Measurements from ENCODE around the gene SLA2. TPM values are rescaled to one million over a fixed set of nuclear protein-coding genes. Genes with fewer than 3 reads are reported as not detected.
"Not testable (repeated sequence)": the region's sequence is repeated elsewhere in the genome, so short reads cannot be mapped to it uniquely, and the experiment has no call there.

SLA2 gene
- total RNA-seq, 1 donor from 2014 or later, result not detected

DNA sequence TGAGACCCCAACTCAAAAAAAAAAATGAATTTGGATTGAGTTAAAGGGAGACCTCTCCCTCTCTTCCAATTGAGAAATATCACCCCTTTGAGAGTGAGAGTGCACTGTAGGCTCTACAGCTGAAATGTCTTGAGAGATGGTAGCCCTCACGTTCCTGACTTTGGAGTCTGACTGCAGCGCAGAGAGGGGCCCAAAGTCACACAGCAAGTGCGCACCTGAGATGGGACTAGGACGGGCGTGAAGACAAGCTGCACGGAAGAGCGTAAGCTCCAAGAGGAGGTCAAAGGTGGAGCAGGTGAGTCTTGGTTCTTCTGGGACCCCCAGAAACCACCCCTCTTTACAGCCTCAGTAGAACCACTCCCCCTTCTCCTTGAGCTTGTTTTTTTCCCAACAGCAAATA, 643 bp downstream of the SLA2 start:
- H3K4me3 ChIP-seq (ENCODE audit: low read depth, low read length), result no peak overlapping the region
- TF ChIP-seq, protein P1, sequence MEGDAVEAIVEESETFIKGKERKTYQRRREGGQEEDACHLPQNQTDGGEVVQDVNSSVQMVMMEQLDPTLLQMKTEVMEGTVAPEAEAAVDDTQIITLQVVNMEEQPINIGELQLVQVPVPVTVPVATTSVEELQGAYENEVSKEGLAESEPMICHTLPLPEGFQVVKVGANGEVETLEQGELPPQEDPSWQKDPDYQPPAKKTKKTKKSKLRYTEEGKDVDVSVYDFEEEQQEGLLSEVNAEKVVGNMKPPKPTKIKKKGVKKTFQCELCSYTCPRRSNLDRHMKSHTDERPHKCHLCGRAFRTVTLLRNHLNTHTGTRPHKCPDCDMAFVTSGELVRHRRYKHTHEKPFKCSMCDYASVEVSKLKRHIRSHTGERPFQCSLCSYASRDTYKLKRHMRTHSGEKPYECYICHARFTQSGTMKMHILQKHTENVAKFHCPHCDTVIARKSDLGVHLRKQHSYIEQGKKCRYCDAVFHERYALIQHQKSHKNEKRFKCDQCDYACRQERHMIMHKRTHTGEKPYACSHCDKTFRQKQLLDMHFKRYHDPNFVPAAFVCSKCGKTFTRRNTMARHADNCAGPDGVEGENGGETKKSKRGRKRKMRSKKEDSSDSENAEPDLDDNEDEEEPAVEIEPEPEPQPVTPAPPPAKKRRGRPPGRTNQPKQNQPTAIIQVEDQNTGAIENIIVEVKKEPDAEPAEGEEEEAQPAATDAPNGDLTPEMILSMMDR (conservative IDR thresholded peaks at IDR 0.05; ENCODE audit: low read depth, low read length), result no peak
- DNase-seq (ENCODE audit: low read depth), result no peak

DNA sequence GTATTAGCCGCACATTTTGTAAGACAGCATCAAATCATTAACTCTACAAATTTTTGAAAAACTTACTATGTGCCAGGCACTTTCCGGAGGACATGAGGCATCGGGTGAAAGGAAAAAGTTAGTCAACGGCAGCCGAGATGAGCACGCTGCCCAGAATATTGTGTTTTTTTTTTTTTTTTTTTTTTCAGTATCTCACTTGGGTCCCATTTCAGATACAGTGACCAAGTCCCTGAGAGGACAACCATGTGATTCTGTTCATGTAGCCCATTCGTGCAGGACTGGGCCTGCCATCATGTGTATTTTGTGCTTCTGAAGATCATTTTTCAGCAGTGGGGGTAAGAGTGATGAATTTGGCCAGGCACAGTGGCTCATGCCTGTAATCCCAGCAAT, 1.3 kb downstream of the SLA2 start:
- TF ChIP-seq, protein P1 (conservative IDR thresholded peaks at IDR 0.05; ENCODE audit: low read depth, low read length), result no peak
- no peak for DNase-seq (ENCODE audit: low read depth)
- H3K4me3 ChIP-seq (ENCODE audit: low read depth, low read length), result no peak overlapping the region

DNA sequence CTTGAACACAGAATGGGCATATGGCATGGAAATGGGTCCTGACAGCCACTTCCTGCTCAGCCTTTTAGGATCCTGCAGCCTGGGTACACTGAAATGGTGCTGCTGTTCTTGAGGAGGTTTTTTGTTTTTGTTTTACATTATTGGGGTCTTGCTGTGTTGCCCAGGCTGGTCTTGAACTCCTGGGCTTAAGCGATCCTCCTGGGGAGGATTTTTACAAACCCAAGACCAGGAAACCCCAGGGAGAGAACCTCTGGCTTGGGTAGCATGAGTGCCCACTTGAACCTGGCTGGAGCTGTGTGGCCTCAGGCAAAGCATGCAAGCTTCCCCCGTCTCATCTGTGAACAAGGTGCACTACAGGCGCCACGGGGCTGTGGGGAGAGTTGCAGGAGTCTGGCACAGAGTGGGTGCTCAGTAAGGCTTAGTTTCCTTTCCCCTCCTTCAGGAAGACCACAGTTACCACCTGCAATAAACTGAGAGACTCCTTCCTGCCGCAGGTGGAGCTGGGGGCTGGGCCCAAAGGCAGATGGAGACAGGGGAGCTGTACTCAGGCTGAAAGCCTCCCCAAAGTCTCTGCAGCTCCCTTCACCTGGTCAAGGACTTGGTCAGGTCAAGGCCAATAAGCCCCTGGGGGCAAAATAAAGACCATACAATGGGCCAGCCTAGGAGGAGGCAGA, 1.8 kb downstream of the SLA2 start:
- TF ChIP-seq, protein P1 (conservative IDR thresholded peaks at IDR 0.05; ENCODE audit: low read depth, low read length), result no peak
- no peak overlapping the region for H3K4me3 ChIP-seq (ENCODE audit: low read depth, low read length)
- no peak for DNase-seq (ENCODE audit: low read depth)

DNA sequence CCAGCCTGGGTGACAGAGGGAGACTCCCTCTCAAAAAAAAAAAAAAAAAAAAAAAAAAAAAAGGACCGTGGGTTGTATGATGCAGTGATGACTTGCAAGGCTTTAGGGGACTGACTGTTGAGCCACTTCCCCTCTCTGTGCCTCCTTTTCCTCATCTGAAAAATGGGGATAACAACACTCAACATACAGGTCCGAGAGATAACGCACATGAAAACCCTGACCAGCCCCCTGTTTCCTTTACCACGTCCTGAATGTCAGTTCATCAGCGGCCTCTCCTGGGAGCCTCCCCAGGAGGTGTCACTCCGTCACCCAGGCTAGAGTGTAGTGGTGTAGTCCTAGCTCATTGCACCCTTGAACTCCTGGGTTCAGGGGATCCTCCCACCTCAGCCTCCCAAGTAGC, 3.9 kb downstream of the SLA2 start:
- no peak overlapping the region for H3K4me3 ChIP-seq (ENCODE audit: low read depth, low read length)
- TF ChIP-seq, protein P1 (conservative IDR thresholded peaks at IDR 0.05; ENCODE audit: low read depth, low read length), result no peak
- DNase-seq (ENCODE audit: low read depth), result no peak

DNA sequence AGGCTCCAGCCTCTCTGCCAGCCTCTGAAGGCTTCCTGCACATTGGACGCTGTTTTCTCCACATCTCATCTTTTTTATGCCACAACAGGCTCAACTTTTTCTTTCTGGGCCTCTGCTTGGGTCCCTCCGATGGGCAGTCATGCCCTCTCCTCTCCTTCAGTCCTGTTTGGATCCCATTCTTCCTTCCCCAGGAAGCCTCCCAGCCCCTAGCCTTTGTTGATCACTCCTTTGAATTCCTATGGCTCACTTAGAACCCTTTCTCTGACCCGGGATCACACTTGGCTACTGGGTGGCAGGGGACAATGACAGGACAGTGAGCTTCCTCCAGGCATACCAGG, 4.5 kb downstream of the SLA2 start:
- H3K4me3 ChIP-seq (ENCODE audit: low read depth, low read length), result no peak overlapping the region
- DNase-seq (ENCODE audit: low read depth), result no peak
- TF ChIP-seq, protein P1 (conservative IDR thresholded peaks at IDR 0.05; ENCODE audit: low read depth, low read length), result no peak

DNA sequence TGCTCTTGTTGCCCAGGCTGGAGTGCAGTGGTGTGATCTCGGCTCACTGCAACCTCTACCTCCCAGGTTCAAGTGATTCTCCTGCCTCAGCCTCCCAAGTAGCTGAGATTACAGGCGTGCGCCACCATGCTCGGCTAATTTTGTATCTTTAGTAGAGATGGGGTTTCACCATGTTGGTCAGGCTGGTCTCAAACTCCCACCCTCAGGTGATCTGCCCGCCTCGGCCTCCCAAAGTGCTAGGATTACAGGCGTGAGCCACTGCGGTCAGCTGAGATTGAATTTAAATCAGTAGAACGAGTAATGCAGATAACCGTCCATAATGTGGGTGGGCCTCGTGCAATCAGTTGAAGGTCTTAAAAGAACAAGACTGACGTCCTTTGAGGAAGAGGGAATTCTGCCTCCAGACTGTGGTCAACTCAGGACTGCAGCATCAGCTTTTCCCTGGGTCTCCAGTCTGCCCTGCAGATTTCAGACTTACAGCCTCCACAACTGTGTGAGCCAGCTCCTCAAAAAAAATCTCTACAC, 7.1 kb downstream of the SLA2 start:
- not testable (repeated sequence) for H3K4me3 ChIP-seq (ENCODE audit: low read depth, low read length); DNase-seq (ENCODE audit: low read depth)

DNA sequence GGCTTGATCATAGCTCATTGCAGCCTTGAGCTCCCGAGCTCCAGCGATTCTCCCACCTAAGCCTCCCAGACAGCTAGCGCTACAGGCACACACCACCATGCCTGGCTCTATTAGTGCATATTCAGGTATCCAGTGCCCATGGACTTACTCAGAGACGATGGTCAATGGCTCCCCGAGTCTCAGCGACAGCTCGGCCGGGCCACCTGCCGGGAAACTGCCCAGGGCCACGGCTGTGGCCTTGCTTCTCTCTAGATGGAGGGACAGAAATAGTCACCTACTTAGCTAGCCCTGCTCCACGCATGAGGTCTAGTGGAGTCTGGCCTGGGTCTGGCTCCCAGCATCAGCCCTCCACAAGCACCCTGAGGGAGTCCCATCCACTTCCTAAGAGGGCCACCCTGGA, 11.7 kb downstream of the SLA2 start:
- TF ChIP-seq, protein P1 (conservative IDR thresholded peaks at IDR 0.05; ENCODE audit: low read depth, low read length), result no peak
- DNase-seq (ENCODE audit: low read depth), result no peak
- H3K4me3 ChIP-seq (ENCODE audit: low read depth, low read length), result no peak overlapping the region
